Measurements from ENCODE around the gene ADCY1.

DNA sequence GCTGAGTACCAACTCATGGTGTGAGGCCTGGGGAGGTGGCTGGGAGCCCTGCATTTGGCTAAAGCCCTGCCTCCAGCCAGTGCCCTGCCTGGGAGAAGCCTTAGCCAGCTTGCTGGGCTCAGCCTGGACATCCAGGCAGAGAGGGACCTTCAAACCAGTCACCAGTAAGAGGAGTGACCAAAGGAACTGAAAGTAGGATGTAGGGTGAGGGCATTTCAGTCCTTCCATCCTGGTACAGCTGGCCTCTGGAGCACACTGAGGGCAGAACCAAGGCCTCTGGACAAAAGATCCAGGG is 124.8 kb downstream of the ADCY1 start:
- no peak for TF ChIP-seq CTCF (IDR thresholded peaks at IDR 0.05; ENCODE audit: low read length)
- TF ChIP-seq EZH2phosphoT487 (IDR thresholded peaks at IDR 0.05; ENCODE audit: low read length) = no peak
- TF ChIP-seq EZH2 (optimal IDR thresholded peaks at IDR 0.05; ENCODE audit: low read depth, low read length) = no peak
